Fibroblast of the aortic adventitia (primary cell): ENCODE results near the gene SPPL2B. TPM values are rescaled to one million over a fixed set of nuclear protein-coding genes. Genes with fewer than 3 reads are reported as not detected.
A peak's percentile ranks its signal among the peaks of the same experiment; 100 is the strongest.

Experiments used
- DNase-seq: peaks from one replicate; pipeline ENCODE4 v3.0.0-alpha.2; 2010; ENCODE audit warnings: low read depth
- H3K4me3 ChIP-seq: 2 replicates; pipeline ENCODE4 v1.5.1; 2011; ENCODE audit warnings: low read depth, mild to moderate bottlenecking, control low read depth, low read length, moderate library complexity
- total RNA-seq: library from RNA; depleted of rRNA; stranded (reverse); fragments of >200 nt; gene quantifications from 2 replicates; pipeline ENCODE4 v1.2.3, GENCODE V29; 2012; ENCODE audit warnings: low replicate concordance
- TF ChIP-seq, protein P1 (sequence below): IDR thresholded peaks from 2 replicates; pipeline ENCODE4 v1.5.1; 2011; ENCODE audit warnings: mild to moderate bottlenecking, low read length, control low read depth, inconsistent platforms; ENCODE audit not compliant: insufficient read depth

The SPPL2B gene
- total RNA-seq, 1 donor, result 24.6 TPM

- H3K4me3 ChIP-seq, result no peak overlapping the region
- no peak for DNase-seq
- TF ChIP-seq, protein P1, sequence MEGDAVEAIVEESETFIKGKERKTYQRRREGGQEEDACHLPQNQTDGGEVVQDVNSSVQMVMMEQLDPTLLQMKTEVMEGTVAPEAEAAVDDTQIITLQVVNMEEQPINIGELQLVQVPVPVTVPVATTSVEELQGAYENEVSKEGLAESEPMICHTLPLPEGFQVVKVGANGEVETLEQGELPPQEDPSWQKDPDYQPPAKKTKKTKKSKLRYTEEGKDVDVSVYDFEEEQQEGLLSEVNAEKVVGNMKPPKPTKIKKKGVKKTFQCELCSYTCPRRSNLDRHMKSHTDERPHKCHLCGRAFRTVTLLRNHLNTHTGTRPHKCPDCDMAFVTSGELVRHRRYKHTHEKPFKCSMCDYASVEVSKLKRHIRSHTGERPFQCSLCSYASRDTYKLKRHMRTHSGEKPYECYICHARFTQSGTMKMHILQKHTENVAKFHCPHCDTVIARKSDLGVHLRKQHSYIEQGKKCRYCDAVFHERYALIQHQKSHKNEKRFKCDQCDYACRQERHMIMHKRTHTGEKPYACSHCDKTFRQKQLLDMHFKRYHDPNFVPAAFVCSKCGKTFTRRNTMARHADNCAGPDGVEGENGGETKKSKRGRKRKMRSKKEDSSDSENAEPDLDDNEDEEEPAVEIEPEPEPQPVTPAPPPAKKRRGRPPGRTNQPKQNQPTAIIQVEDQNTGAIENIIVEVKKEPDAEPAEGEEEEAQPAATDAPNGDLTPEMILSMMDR, result no peak
Measured at GRCh38 chr19:2372076-2372612, 43.7 kb downstream of the SPPL2B start.

DNA sequence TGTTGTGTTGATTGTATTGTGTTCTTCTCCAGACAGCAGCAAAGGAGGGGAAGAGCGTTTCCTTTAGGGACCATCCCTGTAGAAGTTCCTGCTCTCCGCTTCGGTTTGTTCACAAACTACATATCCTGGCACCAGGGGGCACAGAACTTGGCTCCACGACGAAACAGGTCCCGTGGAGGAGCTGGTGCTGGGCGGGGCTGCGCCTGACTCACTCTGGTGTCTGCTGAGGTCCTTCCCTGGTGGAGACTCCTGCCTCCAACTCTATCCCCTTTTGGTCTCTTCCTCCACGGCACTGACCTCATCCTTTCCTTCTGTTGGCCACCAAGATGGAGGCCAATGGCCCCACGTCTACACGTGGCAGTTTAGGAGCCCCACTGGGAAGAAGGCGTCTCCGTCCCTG lies 46.3 kb downstream of the SPPL2B start:
- TF ChIP-seq, protein P1, result no peak
- no peak overlapping the region for H3K4me3 ChIP-seq
- peak; percentile 13 for DNase-seq

DNA sequence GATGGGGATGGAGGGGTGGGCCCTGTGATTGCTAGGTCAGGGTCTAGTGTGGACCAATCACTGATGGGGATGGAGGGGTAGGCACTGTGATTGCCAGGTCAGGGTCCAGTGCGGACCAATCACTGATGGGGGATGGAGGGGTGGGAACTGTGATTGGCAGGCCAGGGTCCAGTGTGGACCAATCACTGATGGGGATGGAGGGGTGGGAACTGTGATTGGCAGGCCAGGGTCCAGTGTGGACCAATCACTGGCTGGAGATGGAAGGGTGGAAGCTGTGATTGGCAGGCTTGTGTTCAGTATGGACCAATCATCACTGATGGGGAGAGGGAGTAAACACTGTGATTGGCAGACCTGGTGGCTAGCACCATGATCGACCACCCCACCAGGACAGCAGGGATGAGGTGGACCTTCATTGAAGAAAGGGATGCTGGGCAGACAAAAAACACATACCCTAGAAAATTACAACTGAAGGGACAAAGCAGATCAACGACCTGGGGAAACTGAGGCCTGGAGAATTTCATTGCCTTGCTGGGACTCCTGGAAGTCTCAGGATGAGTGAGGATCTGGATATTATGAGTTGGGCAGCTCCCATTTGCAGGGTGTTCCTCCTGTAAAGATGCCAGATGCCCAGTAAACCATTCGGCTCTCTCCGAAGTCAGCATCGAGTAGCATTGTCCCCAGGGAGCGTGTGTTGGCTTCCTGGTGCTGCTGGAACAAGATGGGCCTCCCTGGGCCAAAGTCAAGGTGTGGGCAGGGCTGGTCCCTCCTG lies 47.1 kb downstream of the SPPL2B start:
- DNase-seq, result no peak
- TF ChIP-seq, protein P1, result no peak
- no peak overlapping the region for H3K4me3 ChIP-seq

DNA sequence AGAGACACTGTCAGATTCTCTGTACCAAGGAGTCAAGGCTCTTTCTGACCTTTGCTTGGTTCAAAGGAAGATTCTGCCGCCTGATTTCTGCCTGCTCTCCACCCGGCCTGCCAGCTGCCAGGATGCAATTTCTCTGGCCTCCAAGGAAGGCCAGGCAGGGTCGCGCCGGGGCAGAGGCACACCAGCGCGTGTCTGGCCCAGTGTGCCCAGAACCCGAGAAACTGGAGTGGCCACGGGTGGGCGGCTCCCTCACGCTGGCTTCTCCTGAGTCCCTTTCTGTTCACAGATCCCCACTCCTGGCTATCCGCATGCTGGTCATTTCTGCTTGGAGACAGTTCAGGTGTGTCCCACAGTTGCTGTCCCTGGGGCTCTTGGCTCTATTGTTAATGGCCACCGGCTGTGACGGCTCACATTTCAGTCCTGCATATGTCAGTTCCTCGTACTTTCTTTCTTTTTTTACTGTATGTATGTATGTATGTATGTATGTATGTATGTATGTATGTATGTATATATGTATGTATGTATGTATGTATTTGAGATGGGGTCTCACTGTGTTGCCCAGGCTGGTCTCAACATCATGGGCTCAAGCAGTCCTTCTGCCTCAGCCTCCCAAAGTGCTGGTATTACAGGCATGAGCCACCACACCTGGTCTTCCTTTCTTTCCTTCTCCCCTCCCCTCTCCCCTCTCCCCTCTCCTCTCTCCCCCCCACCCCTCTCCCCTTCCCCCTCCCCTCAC lies 48.5 kb downstream of the SPPL2B start:
- H3K4me3 ChIP-seq, result no peak overlapping the region
- no peak for DNase-seq
- TF ChIP-seq, protein P1, result no peak

GRCh38 chr19:2380567-2380966 lies 52.1 kb downstream of the SPPL2B start:
- no peak overlapping the region for H3K4me3 ChIP-seq
- TF ChIP-seq, protein P1, result no peak

DNA sequence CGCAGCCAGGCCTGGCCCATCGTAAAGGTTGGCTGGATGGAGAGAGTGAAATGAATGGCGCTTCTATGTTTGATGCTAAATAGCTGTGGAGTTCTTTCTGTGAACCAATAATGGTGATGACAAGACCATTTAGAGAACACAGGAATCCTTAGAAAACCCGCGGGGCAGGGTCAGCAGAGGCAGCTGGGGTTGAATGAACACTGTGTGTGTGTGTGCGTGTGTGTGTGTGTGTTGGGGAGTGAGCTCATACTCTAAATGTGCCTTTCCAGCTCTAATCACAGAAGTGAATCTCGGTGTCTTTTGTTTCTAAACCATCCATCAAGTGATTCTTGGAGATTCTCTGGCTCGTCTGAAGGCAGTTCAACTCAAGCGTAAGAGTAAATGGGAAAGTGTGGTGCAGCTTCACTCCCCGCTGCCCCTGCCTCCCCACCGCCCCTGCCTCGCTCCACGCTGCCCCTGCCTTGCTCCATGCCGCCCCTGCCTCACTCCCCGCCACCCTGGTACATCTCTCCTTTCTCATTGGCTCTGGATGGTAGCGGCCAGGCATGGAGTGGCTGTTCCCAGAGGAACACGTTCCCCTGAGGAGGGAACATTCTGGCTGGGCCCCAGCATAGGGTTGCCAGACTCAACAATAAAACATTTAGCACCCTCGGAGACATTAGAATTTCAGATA lies 52.8 kb downstream of the SPPL2B start:
- DNase-seq, result peak; percentile 21
- no peak overlapping the region for H3K4me3 ChIP-seq
- TF ChIP-seq, protein P1, result no peak

More at GRCh38 chr19:2380567-2380966, 52.1 kb downstream of the SPPL2B start:
- no peak for DNase-seq
